GM21367 (cell line): ENCODE data around the gene SLC39A13.

Experiments used
- ATAC-seq: cut with Tn5 transposase; IDR thresholded peaks from one replicate; pipeline ENCODE4 v1.9.1; 2021; ENCODE audit not compliant: unreplicated experiment

Gene SLC39A13

DNA sequence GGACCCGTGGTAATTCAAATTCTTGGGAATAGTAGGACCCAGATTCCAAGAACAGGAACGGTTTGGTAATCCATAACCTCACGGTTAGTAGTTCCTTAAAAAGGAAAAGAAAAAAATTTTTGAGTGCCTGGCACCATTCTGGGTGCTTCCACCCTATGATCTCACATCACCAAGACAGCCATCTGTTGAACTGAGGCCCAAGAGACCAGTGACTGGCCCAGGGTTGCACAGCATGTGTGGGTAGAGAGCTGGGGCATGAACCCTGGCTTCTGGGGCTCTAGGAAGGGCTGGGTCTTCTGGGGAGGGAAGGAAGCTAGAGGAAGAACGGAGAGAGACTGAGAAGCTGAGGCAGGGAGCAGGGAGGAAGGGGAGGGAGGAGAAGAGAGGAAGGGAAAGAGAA, 25.3 kb upstream of the SLC39A13 start:
- ATAC-seq: no peak

- ATAC-seq: no peak
Observed at GRCh38 chr11:47384498-47384897, 23.9 kb upstream of the SLC39A13 start.

GRCh38 chr11:47387944-47388696, 20.3 kb upstream of the SLC39A13 start:
- ATAC-seq: no peak

DNA sequence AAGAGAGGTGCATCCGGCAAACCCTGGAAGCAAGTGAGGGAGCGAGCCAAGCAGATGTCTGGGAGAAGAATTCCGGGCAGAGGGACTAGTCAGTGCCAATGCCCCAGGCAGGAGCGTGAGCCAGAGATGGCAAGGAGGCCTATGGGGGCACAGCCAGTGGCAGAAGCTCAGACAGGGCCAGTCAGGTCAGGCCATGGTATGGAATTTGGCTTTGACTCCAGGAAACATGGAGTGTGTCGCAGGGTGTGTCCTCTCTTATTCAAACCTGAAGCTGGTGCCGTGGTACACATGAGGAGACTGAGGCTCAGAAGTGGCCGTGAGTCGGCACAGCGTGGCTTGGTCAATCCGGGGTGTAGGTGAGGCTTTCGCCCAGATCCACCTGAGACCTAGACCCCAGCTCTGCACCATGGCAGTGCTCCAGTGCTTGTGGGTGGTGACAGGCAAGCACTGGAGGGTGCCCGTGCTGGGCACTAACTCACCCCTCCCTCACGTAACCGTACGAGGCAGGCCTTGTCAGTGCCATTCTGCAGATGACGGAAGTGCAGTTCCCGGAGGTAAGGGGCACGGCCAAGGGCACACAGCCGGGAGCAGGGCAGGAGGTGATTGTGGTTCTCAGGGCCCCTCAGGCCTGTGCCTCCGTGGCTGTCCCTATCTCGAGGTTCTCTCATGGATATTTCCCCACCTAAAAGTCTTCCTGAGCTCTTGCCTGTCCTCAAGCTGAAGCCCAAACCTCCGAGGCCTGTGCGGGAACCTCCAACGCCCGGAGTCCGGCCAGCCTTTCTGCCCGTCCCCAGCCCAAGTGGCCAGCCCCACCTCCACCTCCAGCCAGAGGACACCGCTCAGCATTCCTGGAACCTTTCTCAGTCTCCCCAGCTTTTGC, 19.5 kb upstream of the SLC39A13 start:
- no peak for ATAC-seq

DNA sequence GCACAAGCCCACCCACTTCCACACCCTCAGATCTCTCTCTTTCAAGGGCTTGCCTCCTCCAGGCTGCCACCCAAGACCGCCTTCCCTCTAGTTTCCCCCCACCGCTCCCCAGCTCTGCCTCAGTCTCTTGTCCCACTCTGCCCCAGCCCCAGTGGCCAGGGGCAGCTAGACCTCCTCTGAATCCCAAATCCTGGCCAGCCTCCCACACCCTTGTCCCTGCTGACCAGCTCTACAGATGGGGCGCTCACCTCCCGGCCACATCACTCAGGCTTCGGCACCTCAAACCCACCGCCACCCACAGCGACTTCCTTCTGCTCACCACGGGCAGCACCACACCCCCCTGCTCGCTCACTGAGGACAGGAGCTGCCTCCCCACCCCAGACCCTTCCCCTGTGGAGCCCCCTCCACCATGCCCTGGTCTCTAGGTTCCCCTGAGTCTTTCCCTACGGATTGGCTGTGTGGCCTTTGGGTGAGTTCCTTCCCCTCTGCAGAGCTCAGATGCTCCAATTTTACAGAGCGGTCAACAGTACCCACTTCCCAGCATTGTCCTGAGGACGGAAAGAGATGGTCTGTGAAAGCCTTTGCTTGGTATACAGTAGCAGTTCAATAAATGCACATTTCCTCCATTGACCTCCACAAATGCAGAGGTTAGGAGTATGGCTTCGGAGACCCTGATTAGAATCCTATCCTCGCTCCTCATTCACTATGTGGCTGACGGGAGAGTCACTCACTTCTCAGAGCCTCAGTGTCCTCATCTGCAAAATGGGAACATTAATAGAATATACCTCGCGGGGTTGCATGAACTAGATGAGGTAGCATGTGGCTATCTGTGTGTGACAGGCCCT, 18.6 kb upstream of the SLC39A13 start:
- ATAC-seq: no peak

- no peak for ATAC-seq
Observed at GRCh38 chr11:47390422-47390760, 18.0 kb upstream of the SLC39A13 start.

DNA sequence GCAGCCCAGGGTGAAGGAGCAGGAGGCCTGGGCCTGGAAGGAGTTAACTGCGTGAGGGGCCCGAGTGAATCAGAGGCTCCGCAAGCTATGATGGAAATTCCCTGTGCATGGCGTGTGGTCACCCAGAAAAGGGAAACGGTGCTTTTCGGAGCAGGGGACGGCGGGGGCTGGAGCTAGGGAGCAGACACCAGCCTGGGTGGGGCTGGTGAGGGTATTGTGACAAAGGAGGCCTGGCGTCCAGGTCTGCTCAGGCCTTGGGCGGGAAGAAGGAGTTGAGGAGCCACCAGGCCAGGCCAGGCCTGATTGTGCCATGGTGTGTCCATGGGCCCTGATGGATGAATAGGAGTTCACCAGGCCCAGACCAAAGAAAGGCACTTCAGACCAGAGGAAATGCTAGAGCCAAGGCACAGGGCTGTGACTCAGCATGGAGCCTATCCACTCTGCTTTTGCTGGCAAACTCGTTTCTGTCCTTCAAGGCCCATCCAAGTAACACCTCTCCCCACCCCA, 17.3 kb upstream of the SLC39A13 start:
- ATAC-seq: no peak

DNA sequence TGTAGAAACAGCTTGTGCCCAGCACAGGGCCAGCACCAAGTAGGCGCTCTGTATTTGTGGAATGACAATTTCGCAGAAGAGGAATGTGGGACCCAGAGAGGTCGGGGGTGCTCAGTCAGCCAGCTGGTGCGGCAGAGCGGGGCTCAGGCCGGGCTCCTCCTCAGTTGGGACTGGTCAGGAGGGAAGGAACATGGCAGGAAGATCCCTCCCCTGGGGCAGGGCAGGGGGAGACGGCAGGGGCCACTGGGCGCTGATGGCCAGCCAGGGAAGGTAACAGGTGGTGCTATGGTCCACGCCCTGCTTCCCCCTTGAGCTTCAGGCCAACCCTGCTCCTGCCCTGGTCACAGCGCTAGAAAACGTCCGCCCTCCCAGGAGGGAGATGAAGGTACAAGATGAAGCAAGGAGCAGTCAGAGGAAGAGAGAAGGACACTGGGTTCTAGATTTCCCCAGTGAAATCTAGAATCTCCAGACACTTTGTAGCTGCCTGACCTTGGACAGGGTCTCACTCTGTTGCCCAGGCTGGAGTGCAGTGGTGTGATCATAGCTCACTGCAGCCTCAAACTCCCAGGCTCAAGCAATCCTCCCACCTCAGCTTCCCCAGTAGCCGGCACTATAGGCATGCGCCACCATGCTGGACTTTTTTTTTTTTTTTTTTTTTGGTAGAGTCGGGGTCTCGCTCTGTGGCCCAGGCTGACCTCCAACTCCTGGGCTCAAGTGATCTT, 16.5 kb upstream of the SLC39A13 start:
- no peak for ATAC-seq

- no peak for ATAC-seq
Observed at GRCh38 chr11:47392546-47393162, 15.7 kb upstream of the SLC39A13 start.

DNA sequence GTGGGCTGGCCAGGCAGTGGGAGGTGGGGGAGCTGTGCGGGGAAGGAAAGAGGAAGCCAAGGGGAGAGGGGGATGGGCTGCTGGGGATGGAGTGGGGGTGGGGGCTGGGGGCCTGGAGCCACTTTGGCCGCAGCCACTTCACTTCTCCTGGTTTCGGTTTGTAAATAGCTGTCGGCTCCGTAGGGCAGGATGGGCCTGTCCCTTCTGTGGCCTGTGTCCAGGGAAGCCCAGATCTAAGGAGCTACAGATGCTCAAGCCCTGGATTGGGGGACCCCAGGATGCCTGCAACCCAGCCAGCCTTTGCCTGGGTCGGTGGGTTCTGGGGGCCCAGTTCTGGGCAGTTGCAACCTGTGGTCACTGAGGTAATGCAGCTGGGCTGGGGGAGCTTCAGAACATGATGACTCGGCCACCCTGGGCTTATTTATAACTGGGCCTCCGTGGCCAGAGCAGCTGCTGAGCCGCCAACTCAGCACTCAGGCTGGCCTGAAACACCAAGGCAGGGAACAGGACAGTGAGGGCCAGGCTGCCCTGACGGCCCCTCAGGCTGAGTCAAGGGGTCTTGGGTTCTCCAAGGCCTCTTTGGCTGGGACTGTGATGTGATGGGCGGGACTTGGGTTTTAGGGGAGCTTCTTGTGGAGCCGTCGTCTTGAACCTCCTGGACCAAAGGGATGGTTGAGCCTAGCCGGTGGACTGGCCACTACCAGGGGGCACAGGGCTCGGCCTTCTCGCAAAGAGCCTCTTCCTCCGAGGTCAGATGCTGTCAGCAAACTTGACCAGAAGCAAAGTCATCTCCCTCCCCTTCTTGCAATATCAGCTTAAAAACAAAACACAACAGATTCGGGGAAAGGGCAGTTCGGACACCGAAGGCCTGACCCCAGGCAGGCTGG, 15.0 kb upstream of the SLC39A13 start:
- no peak for ATAC-seq

- ATAC-seq: no peak
Observed at GRCh38 chr11:47394050-47394321, 14.4 kb upstream of the SLC39A13 start.

DNA sequence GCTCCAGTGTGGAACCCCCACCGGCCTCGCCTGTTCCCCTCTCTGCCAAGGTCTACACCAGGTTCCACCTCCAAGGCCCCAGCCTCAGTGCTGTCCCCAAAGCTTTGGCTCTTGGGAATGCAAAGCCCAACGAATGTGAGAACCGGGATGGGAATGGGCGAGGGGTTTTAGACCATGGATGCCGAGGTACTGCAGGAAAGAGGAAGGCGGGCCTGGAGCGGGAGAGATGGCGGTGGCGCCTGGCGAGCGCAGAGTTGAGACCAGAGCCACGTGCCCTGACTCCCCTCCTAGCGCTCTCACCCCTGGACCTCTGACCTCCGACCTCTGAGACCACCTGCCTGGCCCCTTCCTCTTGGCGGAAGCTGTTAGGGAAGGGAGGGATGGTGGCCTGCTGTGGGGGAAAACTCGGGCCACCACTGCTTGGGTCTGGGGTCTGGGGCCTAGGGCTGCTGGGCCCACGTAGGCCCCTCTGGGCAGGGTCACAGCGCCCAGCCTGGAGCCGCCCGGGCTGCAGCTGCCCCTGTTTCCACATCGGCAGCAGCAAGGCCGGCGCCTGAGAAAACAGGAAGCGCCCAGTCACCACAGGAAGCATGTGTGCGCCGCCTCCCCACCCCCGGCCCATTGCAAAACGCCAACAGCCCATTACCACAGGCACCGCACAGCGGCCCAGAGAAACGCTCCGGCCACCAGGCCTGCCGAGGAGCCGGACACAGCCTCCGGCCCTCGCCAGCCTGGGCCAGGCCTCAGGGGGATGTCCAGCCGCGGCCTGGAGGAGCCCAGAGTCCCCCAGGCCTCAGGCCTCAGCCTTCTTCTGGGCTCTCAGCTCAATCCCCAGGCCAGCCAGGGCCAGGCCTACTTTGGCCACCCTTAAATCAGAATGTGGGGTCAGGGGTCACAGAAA, 13.8 kb upstream of the SLC39A13 start:
- no peak for ATAC-seq

DNA sequence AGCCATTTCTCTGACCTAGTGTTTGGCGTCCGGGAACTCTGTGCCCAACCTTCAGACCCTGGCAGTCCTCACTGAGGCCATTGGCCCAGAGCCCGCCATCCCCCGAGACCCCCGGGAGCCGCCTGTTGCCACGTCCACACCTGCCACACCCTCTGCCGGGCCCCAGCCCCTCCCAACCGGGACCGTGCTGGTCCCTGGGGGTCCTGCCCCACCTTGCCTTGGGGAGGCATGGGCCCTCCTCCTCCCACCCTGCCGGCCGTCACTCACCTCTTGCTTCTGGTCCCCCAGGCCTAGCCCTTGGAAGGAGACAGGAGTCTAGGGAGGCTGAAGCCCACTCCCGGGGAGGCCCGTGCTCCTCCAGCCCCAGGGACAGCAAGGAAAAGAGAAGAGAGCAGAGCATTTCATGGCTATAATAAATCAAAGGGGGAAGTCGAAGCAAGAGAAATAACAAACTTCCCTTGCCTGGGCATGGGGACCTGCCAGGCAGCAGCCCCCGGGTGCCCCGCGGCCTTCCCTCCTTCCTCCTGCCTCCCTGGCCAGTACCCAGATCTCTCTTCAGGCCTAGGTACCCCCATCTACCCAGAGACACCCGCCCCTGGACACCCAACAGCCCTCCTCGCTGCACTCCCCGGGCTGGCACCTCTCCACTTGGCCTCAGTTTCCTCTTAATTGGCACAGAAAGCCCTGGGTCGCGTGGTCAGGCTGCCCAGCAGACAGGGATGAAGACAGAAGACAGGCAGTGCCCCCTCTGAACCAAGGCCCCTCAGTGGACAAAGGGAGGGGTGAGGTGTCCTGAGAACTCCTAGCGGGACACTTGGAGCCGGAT, 13.0 kb upstream of the SLC39A13 start:
- ATAC-seq: no peak

- ATAC-seq: no peak
Observed at GRCh38 chr11:47396049-47396320, 12.4 kb upstream of the SLC39A13 start.

DNA sequence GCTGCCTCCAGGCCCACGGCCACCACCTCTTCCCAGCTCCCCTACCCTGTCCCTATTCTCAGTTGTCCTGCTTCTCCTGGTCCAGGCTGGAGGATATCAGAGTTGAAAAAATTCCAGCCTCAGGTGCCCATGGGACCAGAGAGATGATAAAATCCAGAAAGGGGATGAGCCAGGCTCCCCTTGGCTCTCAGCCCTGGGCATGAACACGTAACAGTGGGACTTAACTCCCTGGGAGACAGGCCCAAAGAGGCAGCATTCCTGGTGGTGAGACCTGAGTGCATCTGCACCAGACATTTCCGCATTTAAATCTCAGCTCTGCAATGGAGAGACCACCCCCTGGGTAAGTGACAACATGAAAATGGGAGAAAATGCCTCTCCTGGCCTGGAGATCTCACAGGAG, 10.4 kb upstream of the SLC39A13 start:
- ATAC-seq: no peak

DNA sequence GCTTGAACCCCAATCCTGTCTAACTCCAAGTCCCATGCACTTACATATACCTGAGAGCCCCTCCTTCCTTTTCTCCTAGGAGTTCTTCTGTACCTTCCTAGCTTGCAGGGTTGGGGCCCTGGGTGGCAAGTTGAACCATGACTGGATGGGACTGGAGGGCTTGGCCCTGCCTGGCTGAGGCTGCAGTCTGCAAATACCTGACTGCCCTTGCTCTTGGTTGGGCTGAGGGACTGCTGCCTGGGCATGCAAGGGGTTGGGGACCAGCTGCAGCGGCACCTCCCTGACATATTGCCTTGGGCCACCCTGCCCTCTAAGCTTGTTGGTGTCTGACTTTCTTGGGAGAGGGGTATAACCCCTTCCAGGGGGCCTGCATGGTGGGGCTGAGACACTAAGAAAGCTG, 9.8 kb upstream of the SLC39A13 start:
- ATAC-seq: no peak

DNA sequence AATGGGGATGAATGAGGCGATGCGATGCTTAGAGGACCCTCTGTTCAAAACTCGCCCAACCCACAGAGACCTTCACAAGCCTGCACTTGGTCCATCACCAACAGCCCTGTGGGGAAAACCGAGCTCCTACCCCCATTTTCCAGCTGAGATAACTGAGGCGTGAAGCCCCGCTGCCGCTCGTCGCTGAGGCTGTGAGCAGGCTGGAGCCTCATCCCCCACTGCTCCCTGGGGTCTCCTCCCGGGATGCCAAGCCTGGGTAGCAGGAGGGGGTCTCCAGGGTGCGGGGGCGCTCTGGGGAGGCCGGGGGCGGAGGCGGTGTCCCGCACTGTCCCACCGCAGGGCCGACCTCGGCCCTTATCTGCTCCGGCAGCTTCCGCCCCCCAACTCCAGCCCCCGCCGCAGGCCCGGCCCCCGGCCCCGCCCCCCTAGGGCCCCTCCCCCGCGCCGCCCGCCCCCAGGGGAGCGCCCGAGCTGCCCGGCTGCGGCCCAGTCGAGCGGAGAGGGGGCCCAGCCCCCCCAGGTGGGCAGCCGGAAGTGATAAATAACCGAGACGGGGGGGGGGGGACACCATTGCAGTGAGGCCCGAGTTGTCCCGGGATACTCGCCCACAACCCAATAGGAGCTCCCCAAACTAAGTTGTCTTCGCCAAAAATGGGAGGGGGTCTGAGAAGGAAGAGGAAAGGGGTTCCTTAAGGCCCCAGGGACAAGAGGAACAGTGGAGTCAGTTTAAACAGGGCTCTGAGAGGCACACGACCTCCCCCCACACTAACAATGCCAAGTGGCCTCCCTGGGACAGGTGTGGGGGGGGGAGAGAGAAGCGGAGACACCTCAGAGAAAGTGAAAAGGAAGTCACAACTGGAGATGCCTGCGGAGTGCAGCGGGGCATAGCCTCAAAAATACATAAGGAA, 8.3 kb upstream of the SLC39A13 start:
- ATAC-seq: peak; percentile 17
